Measurements from ENCODE around the gene WASL.

Gene WASL

GRCh38 chr7:123789817-123790216, 41.0 kb upstream of the WASL start:
- no peak for TF ChIP-seq CTCF (IDR thresholded peaks at IDR 0.05; ENCODE audit: control insufficient read depth, insufficient read depth, low read depth, low read length, missing control alignments)
- no peak for DNase-seq (ENCODE audit: low read depth)
- H3K4me3 ChIP-seq (ENCODE audit: control insufficient read depth, low read depth, low read length): no peak overlapping the region

GRCh38 chr7:123789206-123789784, 40.5 kb upstream of the WASL start:
- TF ChIP-seq CTCF (IDR thresholded peaks at IDR 0.05; ENCODE audit: control insufficient read depth, insufficient read depth, low read depth, low read length, missing control alignments): no peak
- no peak for DNase-seq (ENCODE audit: low read depth)
- no peak overlapping the region for H3K4me3 ChIP-seq (ENCODE audit: control insufficient read depth, low read depth, low read length)

GRCh38 chr7:123788584-123788983, 39.8 kb upstream of the WASL start:
- no peak for TF ChIP-seq CTCF (IDR thresholded peaks at IDR 0.05; ENCODE audit: control insufficient read depth, insufficient read depth, low read depth, low read length, missing control alignments)
- H3K4me3 ChIP-seq (ENCODE audit: control insufficient read depth, low read depth, low read length): no peak overlapping the region
- no peak for DNase-seq (ENCODE audit: low read depth)

GRCh38 chr7:123787220-123788007, 38.6 kb upstream of the WASL start:
- DNase-seq (ENCODE audit: low read depth): no peak
- no peak for TF ChIP-seq CTCF (IDR thresholded peaks at IDR 0.05; ENCODE audit: control insufficient read depth, insufficient read depth, low read depth, low read length, missing control alignments)
- H3K4me3 ChIP-seq (ENCODE audit: control insufficient read depth, low read depth, low read length): no peak overlapping the region

GRCh38 chr7:123784263-123784662, 35.5 kb upstream of the WASL start:
- no peak for DNase-seq (ENCODE audit: low read depth)
- TF ChIP-seq CTCF (IDR thresholded peaks at IDR 0.05; ENCODE audit: control insufficient read depth, insufficient read depth, low read depth, low read length, missing control alignments): no peak

GRCh38 chr7:123783820-123784219, 35.0 kb upstream of the WASL start:
- no peak for DNase-seq (ENCODE audit: low read depth)
- TF ChIP-seq CTCF (IDR thresholded peaks at IDR 0.05; ENCODE audit: control insufficient read depth, insufficient read depth, low read depth, low read length, missing control alignments): no peak
- no peak overlapping the region for H3K4me3 ChIP-seq (ENCODE audit: control insufficient read depth, low read depth, low read length)

More at GRCh38 chr7:123784263-123784662, 35.5 kb upstream of the WASL start:
- H3K4me3 ChIP-seq (ENCODE audit: control insufficient read depth, low read depth, low read length): no peak overlapping the region
